Measurements from ENCODE around the gene TBL1XR1. TPM values are rescaled to one million over a fixed set of nuclear protein-coding genes. Genes with fewer than 3 reads are reported as not detected.
"Not testable (repeated sequence)": the region's sequence is repeated elsewhere in the genome, so short reads cannot be mapped to it uniquely, and the experiment has no call there.

Gene TBL1XR1
- total RNA-seq, 1 donor from 2014 or later = 372 TPM

- no peaks in the 10 kb centered on the region for H3K9me3 Mint-ChIP-seq (ENCODE audit: low read depth)
- TF ChIP-seq CTCF (IDR thresholded peaks at IDR 0.05) = no peak
- peak overlapping the region; percentile 97 for H3K4me3 Mint-ChIP-seq (ENCODE audit: unreplicated experiment)
- H3K27ac Mint-ChIP-seq (ENCODE audit: unreplicated experiment) = peak overlapping the region; percentile 96
- no peak for DNase-seq (ENCODE audit: low spot score)
- peaks cover 5% of the 10 kb centered on the region for H3K36me3 Mint-ChIP-seq (ENCODE audit: low read depth)
- H3K4me1 Mint-ChIP-seq (ENCODE audit: low read depth) = peaks cover 64% of the 10 kb centered on the region
- no peaks in the 10 kb centered on the region for H3K27me3 Mint-ChIP-seq (ENCODE audit: low read depth)
Measured at GRCh38 chr3:177195242-177195991, 1.9 kb downstream of the TBL1XR1 start.

- H3K4me1 Mint-ChIP-seq (ENCODE audit: low read depth) = peaks cover 65% of the 10 kb centered on the region
- peaks cover 5% of the 10 kb centered on the region for H3K36me3 Mint-ChIP-seq (ENCODE audit: low read depth)
- TF ChIP-seq CTCF (IDR thresholded peaks at IDR 0.05) = no peak
- DNase-seq (ENCODE audit: low spot score) = no peak
- peak overlapping the region; percentile 96 for H3K27ac Mint-ChIP-seq (ENCODE audit: unreplicated experiment)
- H3K9me3 Mint-ChIP-seq (ENCODE audit: low read depth) = no peaks in the 10 kb centered on the region
- H3K4me3 Mint-ChIP-seq (ENCODE audit: unreplicated experiment) = peak overlapping the region; percentile 97
- H3K27me3 Mint-ChIP-seq (ENCODE audit: low read depth) = no peaks in the 10 kb centered on the region
Measured at GRCh38 chr3:177194299-177194698, 3.0 kb downstream of the TBL1XR1 start.

- peaks cover 60% of the 10 kb centered on the region for H3K4me1 Mint-ChIP-seq (ENCODE audit: low read depth)
- TF ChIP-seq CTCF (IDR thresholded peaks at IDR 0.05) = no peak
- H3K27ac Mint-ChIP-seq (ENCODE audit: unreplicated experiment) = peak overlapping the region; percentile 96
- H3K4me3 Mint-ChIP-seq (ENCODE audit: unreplicated experiment) = peak overlapping the region; percentile 97
- peaks cover 5% of the 10 kb centered on the region for H3K36me3 Mint-ChIP-seq (ENCODE audit: low read depth)
- DNase-seq (ENCODE audit: low spot score) = no peak
- no peaks in the 10 kb centered on the region for H3K27me3 Mint-ChIP-seq (ENCODE audit: low read depth)
- no peaks in the 10 kb centered on the region for H3K9me3 Mint-ChIP-seq (ENCODE audit: low read depth)
Measured at GRCh38 chr3:177193688-177194268, 3.5 kb downstream of the TBL1XR1 start.

- Mint-ChIP-seq H3K4me1 (ENCODE audit: low read depth) (peaks cover 59% of the 10 kb centered on the region), H3K27ac (ENCODE audit: unreplicated experiment) (peak overlapping the region; percentile 96), H3K4me3 (ENCODE audit: unreplicated experiment) (peak overlapping the region; percentile 97)
- peak; percentile 51 for DNase-seq (ENCODE audit: low spot score)
- not testable (repeated sequence) for H3K9me3 Mint-ChIP-seq (ENCODE audit: low read depth); H3K36me3 Mint-ChIP-seq (ENCODE audit: low read depth); H3K27me3 Mint-ChIP-seq (ENCODE audit: low read depth)
Measured at GRCh38 chr3:177193275-177193674, 4.0 kb downstream of the TBL1XR1 start.

GRCh38 chr3:177190756-177191681 lies 6.3 kb downstream of the TBL1XR1 start:
- DNase-seq (ENCODE audit: low spot score) = no peak
- Mint-ChIP-seq H3K27ac (ENCODE audit: unreplicated experiment) (peak overlapping the region; percentile 87), H3K4me1 (ENCODE audit: low read depth) (peaks cover 70% of the 10 kb centered on the region), H3K36me3 (ENCODE audit: low read depth) (peaks cover 4% of the 10 kb centered on the region), H3K4me3 (ENCODE audit: unreplicated experiment) (peak overlapping the region; percentile 65), H3K27me3 (ENCODE audit: low read depth) (no peaks in the 10 kb centered on the region), H3K9me3 (ENCODE audit: low read depth) (no peaks in the 10 kb centered on the region)
- no peak for TF ChIP-seq CTCF (IDR thresholded peaks at IDR 0.05)

- Mint-ChIP-seq H3K27ac (ENCODE audit: unreplicated experiment) (peak overlapping the region; percentile 87), H3K4me1 (ENCODE audit: low read depth) (peaks cover 71% of the 10 kb centered on the region), H3K4me3 (ENCODE audit: unreplicated experiment) (peak overlapping the region; percentile 39)
- not testable (repeated sequence) for DNase-seq (ENCODE audit: low spot score); H3K27me3 Mint-ChIP-seq (ENCODE audit: low read depth); H3K9me3 Mint-ChIP-seq (ENCODE audit: low read depth); H3K36me3 Mint-ChIP-seq (ENCODE audit: low read depth)
Measured at GRCh38 chr3:177190184-177190583, 7.1 kb downstream of the TBL1XR1 start.

GRCh38 chr3:177188325-177188724 lies 9.0 kb downstream of the TBL1XR1 start:
- not testable (repeated sequence) for H3K9me3 Mint-ChIP-seq (ENCODE audit: low read depth); H3K27ac Mint-ChIP-seq (ENCODE audit: unreplicated experiment); DNase-seq (ENCODE audit: low spot score); H3K4me3 Mint-ChIP-seq (ENCODE audit: unreplicated experiment); H3K36me3 Mint-ChIP-seq (ENCODE audit: low read depth); H3K27me3 Mint-ChIP-seq (ENCODE audit: low read depth)
- peaks cover 70% of the 10 kb centered on the region for H3K4me1 Mint-ChIP-seq (ENCODE audit: low read depth)
